Liver (tissue), 3 donors: ENCODE results near the gene CDK5.
A peak's percentile ranks its signal among the peaks of the same experiment; 100 is the strongest.

Source experiments
- ATF3 ChIP-seq: IDR thresholded peaks from 2 replicates; pipeline ENCODE4 v1.6.1; 2016; ENCODE audit warnings: antibody characterized with exemption
- CTCF ChIP-seq: fragments of 150-350 bp; IDR thresholded peaks from 2 replicates; pipeline ENCODE4 v1.5.1; 2017; ENCODE audit warnings: improper control_type of control experiment, low read depth, low read length; ENCODE audit not compliant: missing input control
- JUND ChIP-seq, 2 donors: IDR thresholded peaks; 2 replicates each; pipeline ENCODE4 v1.6.1; 2016; ENCODE audit warnings: antibody characterized with exemption in 2 of 2
- MAX ChIP-seq: IDR thresholded peaks from 2 replicates; pipeline ENCODE4 v1.6.1; 2016; ENCODE audit warnings: antibody characterized with exemption
- RAD21 ChIP-seq, 2 donors: IDR thresholded peaks; 2 replicates each; pipeline ENCODE4 v1.6.1; 2016; ENCODE audit warnings: antibody characterized with exemption in 2 of 2, mild to moderate bottlenecking in 2 of 2
- REST ChIP-seq: IDR thresholded peaks from 2 replicates; pipeline ENCODE4 v1.6.1; 2016; ENCODE audit warnings: antibody characterized with exemption, mild to moderate bottlenecking
- SP1 ChIP-seq: IDR thresholded peaks from 2 replicates; pipeline ENCODE4 v1.6.1; 2018; ENCODE audit warnings: antibody characterized with exemption, mild to moderate bottlenecking
- TAF1 ChIP-seq: conservative IDR thresholded peaks from 2 replicates; pipeline ENCODE4 v1.6.1; 2016; ENCODE audit warnings: antibody characterized with exemption, mild to moderate bottlenecking
- YY1 ChIP-seq: IDR thresholded peaks from 2 replicates; pipeline ENCODE4 v1.6.1; 2016; ENCODE audit warnings: antibody characterized with exemption, mild to moderate bottlenecking
- ZBTB33 ChIP-seq: IDR thresholded peaks from 2 replicates; pipeline ENCODE4 v1.6.1; 2016; ENCODE audit warnings: antibody characterized with exemption
- donor health status: healthy.
- donor health status: healthy.

- TF ChIP-seq REST (no peak), SP1 (no peak), CTCF (peak; percentile 48), JUND (IDR thresholded peaks at IDR 0.05) (no peak), ATF3 (no peak), YY1 (no peak), MAX (no peak), RAD21 (IDR thresholded peaks at IDR 0.05) (peak; percentile 27 to 69), TAF1 (no peak), ZBTB33 (no peak)
These were observed 49.0 kb downstream of the CDK5 start for GRCh38 chr7:151008511-151009323.
